ENCODE data around the gene XPO4.

- TF ChIP-seq, protein P1, sequence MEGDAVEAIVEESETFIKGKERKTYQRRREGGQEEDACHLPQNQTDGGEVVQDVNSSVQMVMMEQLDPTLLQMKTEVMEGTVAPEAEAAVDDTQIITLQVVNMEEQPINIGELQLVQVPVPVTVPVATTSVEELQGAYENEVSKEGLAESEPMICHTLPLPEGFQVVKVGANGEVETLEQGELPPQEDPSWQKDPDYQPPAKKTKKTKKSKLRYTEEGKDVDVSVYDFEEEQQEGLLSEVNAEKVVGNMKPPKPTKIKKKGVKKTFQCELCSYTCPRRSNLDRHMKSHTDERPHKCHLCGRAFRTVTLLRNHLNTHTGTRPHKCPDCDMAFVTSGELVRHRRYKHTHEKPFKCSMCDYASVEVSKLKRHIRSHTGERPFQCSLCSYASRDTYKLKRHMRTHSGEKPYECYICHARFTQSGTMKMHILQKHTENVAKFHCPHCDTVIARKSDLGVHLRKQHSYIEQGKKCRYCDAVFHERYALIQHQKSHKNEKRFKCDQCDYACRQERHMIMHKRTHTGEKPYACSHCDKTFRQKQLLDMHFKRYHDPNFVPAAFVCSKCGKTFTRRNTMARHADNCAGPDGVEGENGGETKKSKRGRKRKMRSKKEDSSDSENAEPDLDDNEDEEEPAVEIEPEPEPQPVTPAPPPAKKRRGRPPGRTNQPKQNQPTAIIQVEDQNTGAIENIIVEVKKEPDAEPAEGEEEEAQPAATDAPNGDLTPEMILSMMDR (conservative IDR thresholded peaks at IDR 0.05; ENCODE audit: low read depth, low read length), result no peak
- TF ChIP-seq EZH2 (IDR thresholded peaks at IDR 0.05; ENCODE audit: low read length, unreplicated experiment) (no peak), EZH2phosphoT487 (IDR thresholded peaks at IDR 0.05; ENCODE audit: borderline replicate concordance, low read length) (no peak)
These were observed 122.2 kb downstream of the XPO4 start for GRCh38 chr13:20780317-20780716.

Measured in PC-3 (cell line).